Measurements from ENCODE around the gene RHBDD2. TPM values are rescaled to one million over a fixed set of nuclear protein-coding genes. Genes with fewer than 3 reads are reported as not detected.
"Not testable (repeated sequence)": the region's sequence is repeated elsewhere in the genome, so short reads cannot be mapped to it uniquely, and the experiment has no call there.

The RHBDD2 gene
- total RNA-seq, 2 donors from 2014 or later, result 51.6 to 68.9 TPM

GRCh38 chr7:75909521-75910132 is 30.8 kb downstream of the RHBDD2 start:
- DNase-seq, result no peak
- H3K9me3 ChIP-seq (ENCODE audit: control insufficient read depth, low read length), result no peaks in the 10 kb centered on the region
- Mint-ChIP-seq H3K4me3 (no peak overlapping the region), H3K27ac (no peak overlapping the region), H3K9me3 (no peaks in the 10 kb centered on the region), H3K4me1 (peaks cover 9% of the 10 kb centered on the region), H3K36me3 (ENCODE audit: low read depth) (no peaks in the 10 kb centered on the region), H3K27me3 (ENCODE audit: insufficient read depth) (peaks cover 1% of the 10 kb centered on the region)
- 91 to 94% methylated on average over 5 of the region's 5 CpGs for WGBS, 2 experiments (ENCODE audit: insufficient coverage in 1 of 2, insufficient read length in 1 of 2)
- no peak for TF ChIP-seq CTCF (conservative IDR thresholded peaks at IDR 0.05)
- H3K27me3 ChIP-seq (ENCODE audit: control insufficient read depth, insufficient read depth, low read length, poor library complexity, severe bottlenecking), result no peaks in the 10 kb centered on the region
- no peak overlapping the region for H3K4me3 ChIP-seq (ENCODE audit: low read length)
- H3K27ac ChIP-seq (ENCODE audit: low read depth, low read length), result no peak overlapping the region
- H3K9ac ChIP-seq (ENCODE audit: extremely low read depth, low read length, poor library complexity, severe bottlenecking), result no peak overlapping the region
- H3K36me3 ChIP-seq (ENCODE audit: control insufficient read depth, insufficient read depth, low read length), result no peaks in the 10 kb centered on the region
- H3K4me1 ChIP-seq (ENCODE audit: control insufficient read depth, insufficient read depth, low read length), result no peaks in the 10 kb centered on the region

GRCh38 chr7:75911186-75911585 is 32.4 kb downstream of the RHBDD2 start:
- not testable (repeated sequence) for H3K27ac ChIP-seq (ENCODE audit: low read depth, low read length); H3K4me3 Mint-ChIP-seq; H3K4me3 ChIP-seq (ENCODE audit: low read length); H3K9ac ChIP-seq (ENCODE audit: extremely low read depth, low read length, poor library complexity, severe bottlenecking); H3K27ac Mint-ChIP-seq; H3K9me3 Mint-ChIP-seq; H3K27me3 ChIP-seq (ENCODE audit: control insufficient read depth, insufficient read depth, low read length, poor library complexity, severe bottlenecking); H3K4me1 ChIP-seq (ENCODE audit: control insufficient read depth, insufficient read depth, low read length); H3K4me1 Mint-ChIP-seq; H3K36me3 Mint-ChIP-seq (ENCODE audit: low read depth); H3K9me3 ChIP-seq (ENCODE audit: control insufficient read depth, low read length); DNase-seq; H3K36me3 ChIP-seq (ENCODE audit: control insufficient read depth, insufficient read depth, low read length); H3K27me3 Mint-ChIP-seq (ENCODE audit: insufficient read depth)
- 89 to 91% methylated on average over 9 to 12 of the region's 12 CpGs for WGBS, 2 experiments (ENCODE audit: insufficient coverage in 1 of 2, insufficient read length in 1 of 2)

- Histone ChIP-seq H3K4me1 (ENCODE audit: control insufficient read depth, insufficient read depth, low read length) (no peaks in the 10 kb centered on the region), H3K27ac (ENCODE audit: low read depth, low read length) (no peak overlapping the region), H3K9ac (ENCODE audit: extremely low read depth, low read length, poor library complexity, severe bottlenecking) (no peak overlapping the region), H3K4me3 (ENCODE audit: low read length) (no peak overlapping the region), H3K9me3 (ENCODE audit: control insufficient read depth, low read length) (no peaks in the 10 kb centered on the region), H3K36me3 (ENCODE audit: control insufficient read depth, insufficient read depth, low read length) (no peaks in the 10 kb centered on the region), H3K27me3 (ENCODE audit: control insufficient read depth, insufficient read depth, low read length, poor library complexity, severe bottlenecking) (no peaks in the 10 kb centered on the region)
- H3K9me3 Mint-ChIP-seq, result no peaks in the 10 kb centered on the region
- H3K4me3 Mint-ChIP-seq, result no peak overlapping the region
- DNase-seq, result no peak
- peaks cover 1% of the 10 kb centered on the region for H3K27me3 Mint-ChIP-seq (ENCODE audit: insufficient read depth)
- no peaks in the 10 kb centered on the region for H3K36me3 Mint-ChIP-seq (ENCODE audit: low read depth)
- no peak overlapping the region for H3K27ac Mint-ChIP-seq
- peaks cover 14% of the 10 kb centered on the region for H3K4me1 Mint-ChIP-seq
- WGBS, 2 experiments (ENCODE audit: insufficient coverage in 1 of 2, insufficient read length in 1 of 2), result 99 to 100% methylated on average over 1 to 5 of the region's 6 CpGs
- no peak for TF ChIP-seq CTCF (conservative IDR thresholded peaks at IDR 0.05)
These were observed 34.6 kb downstream of the RHBDD2 start for GRCh38 chr7:75913437-75913836.

GRCh38 chr7:75914169-75914654 is 35.4 kb downstream of the RHBDD2 start:
- Mint-ChIP-seq H3K36me3 (ENCODE audit: low read depth) (no peaks in the 10 kb centered on the region), H3K9me3 (no peaks in the 10 kb centered on the region), H3K4me1 (peaks cover 17% of the 10 kb centered on the region), H3K27me3 (ENCODE audit: insufficient read depth) (peaks cover 1% of the 10 kb centered on the region), H3K4me3 (peak overlapping the region; percentile 83), H3K27ac (peak overlapping the region; percentile 92)
- H3K9me3 ChIP-seq (ENCODE audit: control insufficient read depth, low read length), result no peaks in the 10 kb centered on the region
- 56 to 65% methylated on average over 16 to 18 of the region's 18 CpGs for WGBS, 2 experiments (ENCODE audit: insufficient coverage in 1 of 2, insufficient read length in 1 of 2)
- peak overlapping the region; percentile 54 for H3K9ac ChIP-seq (ENCODE audit: extremely low read depth, low read length, poor library complexity, severe bottlenecking)
- H3K36me3 ChIP-seq (ENCODE audit: control insufficient read depth, insufficient read depth, low read length), result no peaks in the 10 kb centered on the region
- H3K4me3 ChIP-seq (ENCODE audit: low read length), result peak overlapping the region; percentile 83
- DNase-seq, result no peak
- TF ChIP-seq CTCF (conservative IDR thresholded peaks at IDR 0.05), result no peak
- H3K27me3 ChIP-seq (ENCODE audit: control insufficient read depth, insufficient read depth, low read length, poor library complexity, severe bottlenecking), result no peaks in the 10 kb centered on the region
- H3K27ac ChIP-seq (ENCODE audit: low read depth, low read length), result peak overlapping the region; percentile 75
- H3K4me1 ChIP-seq (ENCODE audit: control insufficient read depth, insufficient read depth, low read length), result no peaks in the 10 kb centered on the region
